Renal cortex interstitium (tissue), 11 donors: ENCODE data around the gene RAD51B. TPM values are rescaled to one million over a fixed set of nuclear protein-coding genes. Genes with fewer than 3 reads are reported as not detected.
"Not testable (repeated sequence)": the region's sequence is repeated elsewhere in the genome, so short reads cannot be mapped to it uniquely, and the experiment has no call there.

Source experiments
- DNase-seq, 11 donors: peaks; one replicate each; pipeline ENCODE4 v3.0.0-alpha.2; 2013; ENCODE audit warnings: low read depth in 9 of 11, low spot score in 4 of 11; ENCODE audit errors: extremely low read depth in 1 of 11
- polyA plus RNA-seq, 3 donors: library from polyadenylated mRNA; unstranded; fragments of 120-200 nt; gene quantifications; one replicate each; pipeline ENCODE4 v1.2.1, GENCODE V29; 2013; ENCODE audit not compliant: insufficient read length in 3 of 3

Gene RAD51B
- polyA plus RNA-seq, 3 donors: 12.5 to 13.0 (median 12.5) TPM

DNA sequence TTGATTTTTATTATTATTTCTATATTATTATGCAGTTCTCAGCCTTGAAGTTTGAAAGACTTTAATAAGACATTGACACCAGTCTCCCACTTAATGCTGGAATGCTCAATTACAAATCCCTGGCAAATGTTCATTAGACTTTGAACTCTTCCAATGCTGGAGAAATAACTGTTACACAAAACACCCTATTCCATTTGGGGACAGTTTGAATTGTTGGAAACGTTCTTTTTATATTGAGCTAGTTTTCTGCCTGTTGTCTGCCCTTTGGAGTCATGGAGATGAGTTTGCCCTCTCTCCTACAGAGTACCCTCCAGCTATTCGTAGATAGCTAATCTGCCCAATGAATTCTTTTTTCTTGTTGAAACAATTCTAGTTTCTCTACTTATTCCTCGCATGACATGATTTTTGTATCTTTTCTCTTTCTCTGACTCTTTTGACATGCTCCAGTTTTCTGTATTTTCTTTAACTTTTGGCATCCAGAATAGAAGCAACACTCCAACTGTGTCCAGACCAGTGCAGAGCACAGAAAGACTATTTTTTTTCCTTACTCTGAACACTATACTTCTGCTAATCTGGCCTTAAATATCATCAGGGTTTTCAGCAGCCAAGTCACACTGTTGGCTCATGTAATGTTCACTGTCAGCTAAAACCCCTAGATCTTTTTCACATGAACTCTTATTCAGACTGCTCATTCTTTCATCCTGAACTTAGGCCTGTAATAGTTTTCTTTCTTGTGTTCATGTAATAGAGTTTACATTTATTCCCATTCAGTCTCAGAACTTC is 379.3 kb downstream of the RAD51B start:
- no peak for DNase-seq

DNA sequence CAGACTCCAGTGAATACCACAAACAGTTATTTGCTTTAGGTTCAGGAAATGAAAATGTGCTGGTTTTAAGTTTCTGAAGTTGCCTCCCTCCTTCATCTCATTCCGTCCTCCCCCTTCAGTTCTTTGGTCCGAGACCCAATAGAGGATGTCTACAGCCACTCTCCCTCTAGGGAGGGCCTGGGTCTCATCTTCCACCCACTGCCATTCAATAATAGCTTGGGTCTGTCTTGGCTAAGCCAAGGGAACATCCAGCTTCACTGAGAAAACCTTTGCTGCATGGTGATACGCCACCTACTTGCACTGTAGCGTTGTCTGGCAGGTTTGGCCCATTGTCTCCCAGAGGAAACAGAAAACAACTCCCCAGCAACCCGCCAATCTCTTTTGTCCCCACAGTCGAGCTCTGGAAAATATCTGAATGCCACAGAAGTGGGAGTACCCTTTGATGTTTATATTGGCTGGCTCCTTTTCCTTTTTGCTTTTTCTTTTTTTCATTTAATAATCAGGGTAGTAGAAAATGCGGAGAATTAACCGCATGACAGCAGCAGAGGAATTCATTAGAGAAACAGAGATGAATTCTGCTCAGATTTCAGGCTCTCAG is 380.1 kb downstream of the RAD51B start:
- DNase-seq: peak in 7 of 11 donors; percentile 54 to 79 (median 72)

DNA sequence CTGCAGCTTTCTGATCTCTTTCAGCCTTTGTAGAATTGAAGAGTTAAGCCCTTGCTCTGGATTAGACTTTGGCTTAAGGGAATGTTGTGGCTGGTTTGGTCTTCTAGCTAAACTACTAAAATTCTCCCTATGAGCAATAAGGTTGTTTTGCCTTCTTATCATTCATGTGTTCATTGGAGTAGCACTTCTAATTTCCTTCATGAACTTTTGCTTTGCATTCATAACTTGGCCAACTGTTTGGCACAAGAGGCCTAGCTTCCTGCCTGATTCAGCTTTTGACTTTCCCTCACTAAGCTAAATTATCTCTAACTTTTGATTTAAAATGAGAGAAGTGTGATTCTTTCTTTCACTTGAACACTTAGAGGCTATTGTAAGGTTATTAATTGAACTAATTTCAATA is 384.3 kb downstream of the RAD51B start:
- no peak for DNase-seq

DNA sequence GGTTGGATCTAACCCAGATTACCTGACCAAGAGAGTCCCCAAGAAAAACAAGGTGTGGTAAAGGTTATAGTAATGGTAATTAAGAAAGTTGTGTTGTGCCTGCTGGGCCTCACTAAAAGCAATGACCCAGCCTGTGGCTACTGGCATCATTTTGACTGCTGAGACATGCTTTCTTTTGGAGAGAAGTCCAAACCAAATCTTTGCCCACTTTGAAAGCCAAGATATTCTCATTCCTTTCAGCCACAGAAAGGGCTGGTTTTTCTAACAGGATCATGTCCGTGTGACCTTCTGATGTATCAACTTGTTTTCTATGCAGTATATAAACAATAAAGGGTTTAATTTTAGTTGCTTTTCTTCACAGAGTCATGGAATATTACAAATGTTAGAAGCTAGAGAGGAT is 388.6 kb downstream of the RAD51B start:
- no peak for DNase-seq

DNA sequence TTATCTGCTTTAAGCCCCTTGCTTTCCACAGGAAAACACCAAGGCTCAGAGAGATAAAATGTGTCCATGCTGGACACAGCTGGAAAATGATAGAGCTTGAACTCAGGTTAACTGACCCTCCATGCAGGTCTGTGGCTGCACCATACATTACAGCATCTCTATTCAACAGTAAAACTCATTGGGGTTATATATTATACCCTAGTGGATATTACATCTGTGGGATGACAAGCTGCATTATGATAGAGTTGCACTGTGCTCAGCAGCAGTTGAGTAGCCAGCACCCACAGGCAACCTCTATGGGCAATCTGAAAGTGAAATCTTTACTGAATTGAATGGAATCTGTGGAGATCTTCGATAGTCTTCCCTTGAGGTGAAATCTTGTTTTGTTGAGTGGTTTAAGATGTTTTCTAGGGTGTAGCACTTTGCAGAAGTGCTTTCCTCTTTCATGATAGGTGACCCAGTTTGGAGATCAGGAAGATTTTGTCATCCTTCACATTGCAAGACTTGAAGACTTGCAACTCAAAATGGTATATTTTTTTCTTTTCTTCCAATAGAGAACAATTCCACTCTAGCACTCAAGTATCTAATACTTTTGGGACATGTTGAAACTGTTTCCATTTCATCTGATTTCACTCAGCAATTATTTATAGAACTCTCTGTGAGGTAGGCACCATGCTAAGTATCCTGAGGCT is 389.2 kb downstream of the RAD51B start:
- no peak for DNase-seq

DNA sequence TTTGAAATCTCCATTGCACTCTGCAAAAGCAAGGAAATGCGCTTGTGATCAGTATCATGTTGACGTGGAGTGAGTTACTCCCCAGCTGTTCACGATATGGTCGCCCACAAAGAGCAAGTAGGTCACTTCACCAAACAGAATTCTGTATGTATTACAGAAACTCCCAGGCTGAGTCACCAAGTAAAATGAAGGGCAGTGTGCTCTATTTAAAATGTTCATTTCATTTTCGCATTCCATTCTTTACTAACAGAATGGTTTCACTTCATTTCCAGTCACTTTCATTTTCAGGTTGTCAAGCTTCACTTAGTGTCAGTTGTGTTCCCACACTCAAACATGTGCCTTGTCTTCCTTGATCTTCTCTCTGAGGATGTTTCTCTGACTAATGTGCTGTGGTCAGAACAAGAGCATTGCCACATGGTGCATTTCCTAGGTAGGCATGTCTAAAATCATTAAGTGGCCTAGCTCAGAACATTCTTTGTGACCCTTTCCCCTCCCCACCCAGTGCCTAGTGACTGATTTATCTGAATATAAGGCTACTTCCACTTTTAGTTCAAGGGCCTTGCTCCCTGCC is 391.2 kb downstream of the RAD51B start:
- no peak for DNase-seq

DNA sequence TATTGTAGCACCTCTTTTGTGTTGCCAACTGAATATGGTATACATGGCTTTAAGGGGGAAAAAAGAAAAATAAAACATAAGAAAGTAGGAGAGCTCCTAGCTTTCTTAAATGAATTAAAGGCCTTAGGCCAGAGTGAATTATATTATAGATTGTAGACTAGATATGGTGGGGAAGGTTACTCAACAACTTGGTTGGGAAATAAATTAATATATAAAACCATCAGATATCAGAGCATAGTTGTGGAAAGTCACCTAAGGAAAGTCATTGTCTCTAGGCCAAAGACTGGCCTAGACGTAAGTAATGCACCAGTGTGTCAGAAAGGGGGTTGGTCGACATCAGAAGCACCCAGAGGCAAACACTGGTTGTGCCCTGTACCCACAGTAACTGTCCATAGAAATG is 391.8 kb downstream of the RAD51B start:
- DNase-seq: no peak

DNA sequence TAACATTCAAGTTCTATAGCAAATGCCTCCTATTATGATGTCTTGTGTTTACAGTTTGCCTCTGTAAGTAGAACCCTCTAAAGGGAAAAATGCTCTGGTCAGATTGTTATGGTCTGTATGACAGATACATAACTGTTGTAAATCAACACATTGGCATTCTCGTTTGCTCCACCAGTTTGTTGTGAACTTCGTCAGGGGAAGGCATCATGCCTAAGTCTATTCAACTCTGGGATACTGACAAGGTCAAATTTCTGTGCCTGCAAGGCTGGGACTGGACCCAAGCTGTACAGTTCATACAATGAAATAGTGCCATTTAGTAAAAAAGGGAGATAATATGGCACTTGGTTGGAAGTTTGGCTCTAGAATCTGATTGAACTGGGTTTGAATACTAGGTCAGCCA is 392.3 kb downstream of the RAD51B start:
- DNase-seq: no peak

DNA sequence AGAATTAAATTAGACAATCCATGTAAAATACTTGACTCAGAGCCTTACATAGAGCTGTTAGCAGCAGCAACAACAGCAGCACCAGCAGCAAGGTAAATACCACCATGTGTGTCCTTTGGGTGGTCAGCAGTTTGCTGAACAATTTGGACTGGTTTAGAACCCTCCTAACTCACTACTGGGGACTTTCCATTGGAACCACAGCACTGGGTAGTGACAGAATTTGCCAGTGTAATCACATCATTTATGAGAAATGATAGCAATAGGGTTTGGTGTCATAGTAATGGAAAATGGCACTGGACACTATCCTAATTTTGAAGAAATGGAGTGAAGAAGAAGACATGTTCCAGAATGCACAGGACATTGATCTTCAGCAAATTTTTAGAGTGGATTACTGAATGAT is 392.8 kb downstream of the RAD51B start:
- DNase-seq: no peak

DNA sequence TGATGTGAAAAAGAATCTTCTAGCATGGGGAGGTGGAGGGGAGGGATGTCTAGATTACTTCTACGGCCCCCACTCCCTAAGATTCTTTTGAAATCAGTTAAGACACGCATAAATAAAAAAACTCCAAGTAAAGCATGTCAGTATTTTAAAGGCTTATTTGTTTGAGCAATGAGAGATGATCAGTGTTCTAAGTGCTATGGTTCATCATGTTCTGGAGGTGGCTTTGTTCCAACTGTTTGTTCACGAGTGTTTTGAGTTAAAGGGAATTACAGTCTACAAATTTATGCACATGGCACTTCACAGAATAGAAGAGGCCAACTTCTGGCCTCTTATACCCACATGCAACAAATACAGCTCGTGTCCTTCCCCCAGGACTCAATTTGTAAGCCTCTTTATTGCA is 394.9 kb downstream of the RAD51B start:
- DNase-seq: no peak

DNA sequence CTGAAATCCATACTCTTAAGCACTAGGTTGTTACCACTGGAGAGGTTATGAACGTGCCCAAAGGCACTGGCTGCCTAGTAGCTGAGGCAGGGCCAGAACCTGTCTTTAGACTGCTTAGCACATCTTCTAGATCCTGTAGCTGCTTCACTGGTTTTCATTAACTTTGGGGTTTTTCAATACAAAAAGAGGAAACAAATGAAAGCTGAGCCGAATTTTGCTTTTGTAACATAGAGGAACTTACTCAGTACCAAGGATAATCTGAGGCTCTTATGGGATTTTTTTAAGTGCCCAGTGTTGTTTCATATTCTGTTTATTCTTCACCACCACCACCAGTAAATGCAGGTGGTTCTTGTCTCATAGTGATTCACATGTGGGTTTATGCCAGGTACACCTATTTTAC is 396.1 kb downstream of the RAD51B start:
- no peak for DNase-seq

DNA sequence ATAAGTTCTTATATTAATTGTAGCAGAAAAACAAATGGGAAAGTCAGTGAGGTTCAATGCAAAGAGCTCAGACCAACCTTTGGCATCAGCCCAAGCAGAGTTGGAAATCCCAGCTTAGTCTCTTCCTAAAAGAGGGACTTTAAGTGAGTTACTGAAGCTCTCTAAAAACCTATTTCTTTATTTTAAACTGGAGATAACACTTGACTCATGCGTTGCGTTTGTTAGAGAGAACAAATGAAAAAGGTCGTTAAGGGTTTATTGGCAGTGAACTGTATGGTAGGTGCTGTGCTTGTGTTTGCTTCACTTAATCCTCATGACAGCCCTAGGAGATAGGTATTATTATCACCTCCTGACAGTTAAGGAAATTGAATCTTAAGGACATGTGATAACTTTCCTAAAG is 396.5 kb downstream of the RAD51B start:
- DNase-seq: no peak

DNA sequence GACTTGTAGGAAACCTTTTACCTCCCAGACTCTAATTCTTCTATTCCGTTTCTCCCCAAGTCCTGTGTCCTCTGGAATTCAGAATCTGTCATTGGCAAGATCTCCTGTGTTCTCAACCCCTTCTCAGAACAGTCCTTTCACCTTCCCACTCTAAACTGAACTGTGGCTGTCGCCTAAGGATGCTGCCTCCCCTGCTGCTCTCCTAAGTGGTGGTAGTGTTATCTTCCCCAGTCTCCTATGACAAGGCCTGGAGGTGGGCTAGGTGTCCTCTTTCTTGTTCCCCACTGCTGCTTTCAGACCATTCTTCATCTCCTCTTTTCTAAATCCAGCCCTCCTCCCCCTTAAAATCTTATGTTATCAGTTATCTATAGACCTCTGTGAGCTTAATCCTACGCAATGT is 397.4 kb downstream of the RAD51B start:
- no peak for DNase-seq

DNA sequence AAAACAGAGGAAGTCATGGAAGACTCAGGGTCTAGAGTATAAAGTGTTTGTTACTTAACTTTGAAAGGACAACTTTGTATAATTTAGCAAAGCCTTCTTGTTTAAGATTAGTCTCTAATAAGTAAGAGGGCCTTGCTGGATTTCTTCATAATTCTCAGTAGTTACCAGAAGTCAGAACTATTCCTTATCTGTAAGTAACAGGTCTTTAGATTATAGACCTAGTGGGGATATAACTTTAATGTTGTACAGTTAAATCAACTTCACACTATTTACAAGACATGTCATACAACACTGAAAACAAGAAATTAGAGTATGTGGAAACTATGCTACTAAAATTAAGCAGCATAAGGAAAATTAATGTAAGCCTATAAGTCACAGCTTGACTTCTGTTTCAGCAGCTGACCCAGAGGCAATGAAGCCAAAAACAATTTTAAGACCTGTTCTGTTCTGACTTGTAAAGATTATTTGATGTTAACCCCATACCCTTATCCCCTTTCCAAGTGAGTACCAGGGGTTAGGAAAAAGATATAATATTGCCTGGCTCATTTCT is 398.3 kb downstream of the RAD51B start:
- DNase-seq: no peak

DNA sequence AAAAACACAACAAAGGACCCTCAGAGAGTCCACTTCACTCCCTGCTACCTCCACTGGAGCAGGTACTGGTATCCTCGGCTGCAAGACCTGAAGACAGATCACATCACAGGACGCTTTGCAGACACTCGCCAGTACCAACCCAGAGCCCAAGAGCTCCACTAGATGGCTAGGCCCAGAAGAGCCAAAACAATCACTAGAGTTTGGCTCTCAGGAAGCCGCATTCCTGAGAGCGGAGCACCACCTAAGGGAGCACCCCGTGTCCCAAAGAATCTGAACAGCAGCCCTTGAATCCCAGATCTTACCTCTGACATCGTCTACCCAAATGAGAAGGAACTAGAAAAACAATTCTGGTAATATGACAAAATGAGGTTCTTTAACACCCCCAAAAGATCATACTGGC is 399.8 kb downstream of the RAD51B start:
- DNase-seq: no peak

DNA sequence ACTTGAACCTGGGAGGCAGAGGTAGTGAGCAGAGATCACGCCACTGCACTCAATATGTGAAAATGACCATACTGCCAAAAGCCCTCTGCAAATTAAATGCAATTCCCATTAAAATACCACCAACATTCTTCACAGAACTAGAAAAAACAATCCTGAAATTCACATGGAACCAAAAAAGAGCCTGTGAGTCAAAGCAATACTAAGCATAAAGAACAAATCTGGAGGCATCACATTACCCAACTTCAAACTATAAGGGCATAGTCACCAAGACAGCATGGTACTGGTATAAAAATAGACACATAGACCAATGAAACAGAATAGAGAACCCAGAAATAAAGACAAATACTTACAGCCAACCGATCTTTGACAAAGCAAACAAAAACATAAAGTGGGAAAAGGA is 401.5 kb downstream of the RAD51B start:
- DNase-seq: not testable (repeated sequence)

DNA sequence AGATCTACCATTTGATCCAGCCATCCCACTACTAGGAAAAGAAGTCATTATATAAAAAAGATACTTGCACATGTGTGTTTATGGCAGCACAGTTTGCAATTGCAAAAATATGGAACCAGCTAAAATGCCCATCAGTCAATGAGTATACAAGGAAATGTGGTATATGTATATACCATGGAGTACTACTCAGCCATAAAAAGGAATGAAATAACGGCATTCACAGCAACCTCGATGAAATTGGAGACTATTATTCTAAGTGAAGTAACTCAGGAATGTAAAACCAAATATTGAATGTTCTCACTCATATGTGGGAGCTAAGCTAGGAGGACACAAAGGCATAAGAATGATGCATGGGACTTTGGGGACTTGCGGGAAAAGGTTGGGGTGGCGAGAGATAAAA is 402.6 kb downstream of the RAD51B start:
- DNase-seq: no peak

DNA sequence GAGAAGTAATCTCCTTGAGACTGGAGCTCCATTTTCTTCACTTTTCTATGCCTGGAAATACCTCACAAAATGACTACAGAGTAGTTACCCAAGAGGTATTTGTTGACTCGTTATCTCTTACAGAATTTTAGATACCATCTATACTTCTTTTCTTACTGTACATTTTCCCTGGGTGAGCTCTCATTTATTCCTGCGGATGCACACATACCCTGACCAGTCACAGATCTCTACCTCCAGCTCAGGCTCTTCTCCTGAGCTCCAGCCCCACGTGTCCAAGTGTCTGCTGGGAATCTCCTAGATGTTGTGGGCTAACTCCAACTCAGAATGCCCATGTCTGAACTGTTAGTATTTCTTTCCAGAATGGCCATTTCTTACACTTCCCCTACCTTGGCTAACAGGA is 403.1 kb downstream of the RAD51B start:
- no peak for DNase-seq

DNA sequence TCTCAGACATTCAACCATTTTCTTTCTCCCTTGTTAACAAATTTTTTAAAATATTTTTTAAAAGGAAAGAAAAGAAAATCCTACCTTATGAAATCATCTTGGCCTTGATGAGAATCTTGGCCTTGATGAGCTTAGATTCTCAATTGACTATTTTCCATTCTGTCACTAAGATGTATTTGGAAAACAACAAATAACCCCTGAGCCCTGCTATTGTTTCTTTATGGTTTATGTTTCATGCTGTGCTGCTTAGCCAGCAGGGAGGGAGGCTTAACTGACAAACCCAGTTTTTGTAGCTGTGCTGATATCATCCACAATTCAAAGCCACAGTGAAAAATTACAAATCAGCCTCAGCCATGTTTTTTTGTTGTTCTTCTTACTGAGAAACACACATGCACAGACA is 404.1 kb downstream of the RAD51B start:
- DNase-seq: no peak

DNA sequence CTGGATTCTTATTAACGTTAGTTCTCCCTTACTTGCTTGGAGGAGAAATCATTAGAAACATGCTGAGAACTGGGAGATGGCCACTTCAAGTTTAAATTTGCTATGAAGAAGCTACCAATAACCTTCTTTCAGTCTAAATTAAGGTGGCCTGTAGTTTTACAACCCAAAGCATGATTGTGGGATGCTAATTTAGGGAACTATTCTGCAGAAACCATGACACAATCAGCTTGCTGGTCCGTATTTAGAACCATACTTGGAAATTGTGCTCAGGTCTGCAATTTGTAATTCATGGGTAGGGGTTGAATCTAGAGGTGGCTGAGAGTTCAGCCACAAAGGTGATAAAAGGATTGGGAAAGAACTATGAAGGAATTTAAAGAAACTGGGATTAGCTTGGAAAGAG is 405.7 kb downstream of the RAD51B start:
- no peak for DNase-seq
